ENCODE data around the gene PACS1. TPM values are rescaled to one million over a fixed set of nuclear protein-coding genes. Genes with fewer than 3 reads are reported as not detected.

Gene PACS1
- total RNA-seq, result 12.0 and 15.3 TPM in 2 replicates

GRCh38 chr11:66069715-66070603 is at the start of gene PACS1:
Gene PACS1, plus strand, starts transcription at chr11:66070272. Its CDS starts 215 bp downstream, at chr11:66070487.

DNA sequence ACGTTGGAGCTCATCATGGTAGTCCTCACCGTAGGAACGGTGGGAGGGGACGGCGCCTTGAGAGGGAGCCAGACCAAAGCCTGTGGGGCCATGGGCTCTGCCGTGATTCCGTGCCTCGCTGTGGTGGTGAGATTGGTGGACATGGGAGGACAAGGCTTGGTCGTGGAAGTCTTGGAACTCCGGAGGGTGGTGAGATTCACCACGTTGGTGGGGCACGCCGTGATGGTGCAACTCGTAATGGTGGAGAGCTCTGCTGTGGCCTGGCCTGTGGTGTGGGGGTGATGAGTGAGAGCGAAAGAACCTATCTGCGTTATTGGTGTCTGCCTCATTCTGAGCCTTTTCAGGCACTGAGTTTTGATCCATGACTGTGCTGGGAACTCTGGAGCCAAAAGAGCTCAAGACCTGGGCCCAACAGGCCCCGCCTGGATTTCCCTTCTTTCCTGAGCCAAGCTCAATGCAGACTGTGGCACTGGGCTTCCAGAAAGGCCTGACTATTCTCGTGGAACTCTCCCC is 44.0 kb upstream of the PACS1 start, which contains the start of gene CATSPER1:
CATSPER1 (minus strand) TSS at position 463 of the 513 bp plus-strand sequence; CDS start at position 363, 100 bp downstream.

DNA sequence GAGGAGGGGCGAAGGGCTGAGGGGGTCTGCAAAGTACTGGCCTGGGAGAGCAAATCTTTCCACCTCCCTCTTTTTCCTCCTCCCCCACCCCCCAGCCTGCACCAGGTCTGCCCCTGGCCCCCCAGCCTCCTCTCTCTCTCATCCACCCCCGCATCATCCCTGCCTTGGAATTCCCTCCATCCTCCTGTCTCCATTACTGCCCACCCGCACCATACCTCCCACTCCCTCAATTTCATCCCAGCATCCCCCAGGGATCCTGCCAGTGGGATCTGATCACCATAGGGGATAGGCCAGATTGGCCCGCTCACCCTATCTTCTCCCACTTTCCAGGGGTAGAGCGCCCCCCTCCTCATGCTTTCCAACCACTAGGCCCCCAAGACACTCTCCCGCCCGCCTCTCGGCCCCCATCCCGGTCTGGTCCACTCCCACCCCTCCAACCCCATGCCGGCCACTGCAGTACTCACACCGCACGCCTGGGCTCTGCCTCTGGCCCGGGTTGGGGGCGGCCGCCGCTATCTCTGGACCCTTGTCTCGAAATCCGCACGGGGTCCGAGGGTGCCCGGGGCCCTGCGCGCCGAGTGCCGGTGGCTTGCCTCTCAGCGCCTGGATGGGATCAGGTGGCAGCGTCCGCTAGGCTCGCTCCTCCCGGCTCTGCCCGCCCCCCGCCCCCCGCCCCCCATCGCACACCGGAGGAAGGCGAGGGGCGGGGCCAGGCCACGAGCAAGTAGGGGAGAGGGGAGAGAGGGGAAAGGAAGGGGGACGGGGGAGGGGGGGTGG is 21.3 kb upstream of the PACS1 start, which contains the start of gene GAL3ST3:
GAL3ST3 (minus strand) TSS at position 615 of the 777 bp plus-strand sequence. CDS start 3,746 bp downstream, outside the sequence.

DNA sequence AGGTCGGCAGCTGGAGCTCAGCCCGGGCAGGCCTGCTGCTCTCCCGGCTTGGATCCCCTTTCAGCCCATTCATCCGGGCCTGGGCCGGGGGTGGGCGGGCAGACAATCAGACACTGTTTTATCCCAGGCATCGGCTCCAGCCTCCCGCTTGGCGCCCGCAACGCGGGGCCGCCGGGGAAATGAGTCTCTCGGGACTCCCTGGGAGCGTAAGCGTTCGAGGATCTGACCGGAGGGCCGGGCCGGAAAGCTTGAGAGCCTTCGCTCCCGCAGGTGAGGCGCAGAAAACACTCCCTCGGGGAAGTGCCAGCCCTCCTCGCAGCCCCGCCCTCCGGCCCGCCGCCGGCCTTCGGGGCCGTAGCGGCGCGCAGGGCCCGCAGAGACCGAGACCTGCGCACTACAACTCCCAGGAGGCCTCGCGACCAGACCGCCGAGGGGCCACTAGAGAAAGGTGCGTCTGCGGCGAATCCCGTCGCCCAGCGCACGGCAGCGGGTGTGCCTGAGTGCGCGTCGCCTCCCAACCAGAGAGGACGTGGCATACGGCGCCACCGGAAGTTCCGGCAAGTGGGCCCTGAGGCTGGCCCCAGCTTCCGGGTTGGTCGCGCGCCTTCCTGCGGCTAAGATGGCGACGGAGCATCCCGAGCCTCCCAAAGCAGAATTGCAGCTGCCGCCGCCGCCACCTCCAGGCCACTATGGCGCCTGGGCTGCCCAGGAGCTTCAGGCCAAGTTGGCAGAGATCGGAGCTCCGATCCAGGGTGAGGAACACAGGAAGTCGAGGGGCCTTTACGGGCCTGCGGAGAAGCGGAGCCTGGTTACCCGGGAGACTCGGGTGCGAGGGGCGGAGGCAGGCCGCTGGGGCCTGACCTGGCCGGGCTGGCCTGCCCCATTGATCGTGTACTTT is 18.1 kb upstream of the PACS1 start, which contains the start of gene SF3B2:
SF3B2 (plus strand) TSS at position 599 of the 898 bp plus-strand sequence; CDS start at position 620, 21 bp downstream.

DNA sequence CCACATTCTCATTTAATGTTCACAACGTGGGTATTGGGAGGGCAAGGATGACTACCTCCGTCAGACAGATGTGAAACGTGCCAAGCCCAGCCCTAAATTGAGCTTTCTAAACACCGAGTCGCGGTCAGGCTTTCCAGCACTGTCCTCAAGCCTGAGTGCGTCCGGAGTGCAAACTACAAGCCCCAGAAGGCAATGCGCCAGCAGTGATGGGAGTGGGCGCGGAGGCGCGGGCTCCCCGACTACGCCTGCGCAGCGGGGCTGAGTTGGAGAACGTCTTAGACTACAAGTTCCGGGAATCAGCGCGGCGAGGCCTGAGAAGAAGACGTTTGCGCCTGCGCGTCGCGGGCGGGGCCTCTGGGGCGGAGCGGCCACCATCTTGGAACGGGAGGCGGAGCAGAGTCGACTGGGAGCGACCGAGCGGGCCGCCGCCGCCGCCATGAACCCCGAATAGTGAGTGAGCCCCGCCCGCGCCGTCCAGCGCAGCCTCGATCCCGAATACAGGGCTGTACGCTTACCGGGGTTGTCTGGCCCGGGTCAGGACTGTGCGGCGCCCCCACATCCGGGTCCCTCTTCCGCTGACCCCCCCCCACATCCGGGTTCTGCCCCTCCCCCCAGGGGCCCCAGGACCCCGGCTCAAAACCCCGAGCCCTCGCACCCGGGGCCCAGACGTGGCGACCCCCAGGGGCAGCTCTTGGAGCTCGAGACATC is 198.3 kb downstream of the PACS1 start, which contains the start of gene RAB1B:
RAB1B (plus strand) TSS at position 396 of the 708 bp plus-strand sequence; CDS start at position 437, 41 bp downstream.

GRCh38 chr11:66277471-66278362 is 207.6 kb downstream of the PACS1 start, which contains the start of gene CNIH2:
Gene CNIH2, plus strand, starts transcription at chr11:66278175. Its CDS starts 282 bp downstream, at chr11:66278457.

DNA sequence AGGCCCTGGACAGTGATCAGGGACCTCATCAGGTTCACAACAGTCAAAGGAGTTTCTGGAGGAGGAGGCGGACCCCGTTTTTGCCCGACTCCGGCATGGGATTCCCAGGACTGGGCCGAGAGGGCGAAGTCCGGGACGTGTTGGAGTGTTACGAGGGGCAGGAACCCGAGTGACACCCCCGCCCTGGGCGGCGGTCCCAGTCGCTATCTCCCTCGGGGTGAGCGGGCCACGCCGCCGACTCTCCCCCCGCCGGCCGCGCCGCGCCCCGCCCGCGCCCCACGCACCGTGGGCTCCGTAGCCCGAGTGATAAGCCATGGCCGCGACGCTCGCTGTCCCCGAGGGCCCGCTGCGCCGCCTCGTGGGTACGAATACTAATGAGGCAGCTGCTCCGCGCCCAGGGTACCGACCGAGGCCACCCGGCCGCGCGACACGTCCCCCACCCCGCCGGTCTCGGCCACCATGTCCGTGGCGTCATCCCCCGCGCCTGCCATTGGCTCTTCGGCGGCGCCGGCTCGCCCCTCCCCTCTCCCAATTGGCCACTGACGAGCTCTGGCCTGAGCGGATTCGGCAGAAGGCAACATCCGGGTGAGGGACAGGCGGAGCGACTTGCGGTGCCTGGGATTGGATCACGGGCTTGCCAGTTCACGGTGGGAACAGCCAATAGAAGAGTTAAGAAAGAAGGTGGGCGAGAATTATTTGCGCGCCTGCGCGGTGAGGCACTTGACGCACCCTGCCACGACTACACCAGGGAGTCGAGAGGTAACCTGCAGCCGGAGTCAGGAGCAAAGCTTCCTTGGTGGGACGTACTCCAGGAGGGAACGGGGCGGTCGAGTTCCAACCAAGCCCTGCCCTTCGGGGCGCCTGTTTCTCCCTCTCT is 218.8 kb downstream of the PACS1 start, which contains the start of gene YIF1A:
YIF1A (minus strand) TSS at position 473 of the 877 bp plus-strand sequence; CDS start at position 315, 158 bp downstream.

GRCh38 chr11:66291706-66292542 is 221.9 kb downstream of the PACS1 start, which contains the start of gene TMEM151A:
Gene TMEM151A, plus strand, starts transcription at chr11:66291894. Its CDS starts 120 bp downstream, at chr11:66292014.

Other genes with a start within 250 kb of the PACS1 start
- 0.15 and 0.67 TPM in 2 replicates for gene SNX32, start 236.3 kb upstream of the PACS1 start, total RNA-seq
- 2,022 and 2,183 TPM in 2 replicates for gene CFL1, start 212.1 kb upstream of the PACS1 start, total RNA-seq
- 44.6 and 47.2 TPM in 2 replicates for gene MUS81, start 209.8 kb upstream of the PACS1 start, total RNA-seq
- gene EFEMP2, start 197.5 kb upstream of the PACS1 start, total RNA-seq, result 86.2 and 96.8 TPM in 2 replicates
- gene CTSW, start 190.4 kb upstream of the PACS1 start, total RNA-seq, result 0.15 and 0.34 TPM in 2 replicates
- 228 and 231 TPM in 2 replicates for gene FIBP, start 181.8 kb upstream of the PACS1 start, total RNA-seq
- 222 and 228 TPM in 2 replicates for gene CCDC85B, start 179.6 kb upstream of the PACS1 start, total RNA-seq
- 108 and 111 TPM in 2 replicates for gene FOSL1, start 169.9 kb upstream of the PACS1 start, total RNA-seq
- gene C11orf68, start 151.2 kb upstream of the PACS1 start, total RNA-seq, result 25.4 and 28.5 TPM in 2 replicates
- 419 and 440 TPM in 2 replicates for gene DRAP1, start 150.8 kb upstream of the PACS1 start, total RNA-seq
- gene TSGA10IP, start 124.8 kb upstream of the PACS1 start, total RNA-seq, result under 0.01 TPM in 1 of 2 replicates, not detected in the other
- 46.7 and 47.3 TPM in 2 replicates for gene SART1, start 108.5 kb upstream of the PACS1 start, total RNA-seq
- 26.9 and 35.5 TPM in 2 replicates for gene EIF1AD, start 68.1 kb upstream of the PACS1 start, total RNA-seq
- 119 and 126 TPM in 2 replicates for gene BANF1, start 67.8 kb upstream of the PACS1 start, total RNA-seq
- 0.84 and 1.0 TPM in 2 replicates for gene CST6, start 58.3 kb upstream of the PACS1 start, total RNA-seq
- 0.30 TPM in 1 of 2 replicates, not detected in the other for gene CATSPER1, start 43.8 kb upstream of the PACS1 start, total RNA-seq
- 0.59 and 1.2 TPM in 2 replicates for gene GAL3ST3, start 21.1 kb upstream of the PACS1 start, total RNA-seq
- 186 and 221 TPM in 2 replicates for gene SF3B2, start 17.9 kb upstream of the PACS1 start, total RNA-seq
- gene KLC2, start 187.4 kb downstream of the PACS1 start, total RNA-seq, result 16.8 and 18.1 TPM in 2 replicates
- gene RAB1B, start 198.4 kb downstream of the PACS1 start, total RNA-seq, result 148 and 150 TPM in 2 replicates
- gene CNIH2, start 207.9 kb downstream of the PACS1 start, total RNA-seq, result 0.17 and 0.89 TPM in 2 replicates
- gene YIF1A, start 218.9 kb downstream of the PACS1 start, total RNA-seq, result 267 and 292 TPM in 2 replicates
- 0.17 and 0.30 TPM in 2 replicates for gene TMEM151A, start 221.6 kb downstream of the PACS1 start, total RNA-seq
- gene CD248, start 246.8 kb downstream of the PACS1 start, total RNA-seq, result 41.8 and 42.9 TPM in 2 replicates